C4-2B (cell line): ENCODE results near the gene IQSEC1.

Source experiments
- H3K27ac ChIP-seq: fragments of 450-650 bp; 2 replicates; pipeline ENCODE4 v1.5.1; 2017
- ZFX ChIP-seq: fragments of 450-650 bp; IDR thresholded peaks from 2 replicates; pipeline ENCODE4 v1.6.1; 2017
- TF ChIP-seq, protein P1 (sequence below): fragments of 450-650 bp; conservative IDR thresholded peaks from 2 replicates; pipeline ENCODE4 v1.5.1; 2017; ENCODE audit warnings: mild to moderate bottlenecking

The IQSEC1 gene

DNA sequence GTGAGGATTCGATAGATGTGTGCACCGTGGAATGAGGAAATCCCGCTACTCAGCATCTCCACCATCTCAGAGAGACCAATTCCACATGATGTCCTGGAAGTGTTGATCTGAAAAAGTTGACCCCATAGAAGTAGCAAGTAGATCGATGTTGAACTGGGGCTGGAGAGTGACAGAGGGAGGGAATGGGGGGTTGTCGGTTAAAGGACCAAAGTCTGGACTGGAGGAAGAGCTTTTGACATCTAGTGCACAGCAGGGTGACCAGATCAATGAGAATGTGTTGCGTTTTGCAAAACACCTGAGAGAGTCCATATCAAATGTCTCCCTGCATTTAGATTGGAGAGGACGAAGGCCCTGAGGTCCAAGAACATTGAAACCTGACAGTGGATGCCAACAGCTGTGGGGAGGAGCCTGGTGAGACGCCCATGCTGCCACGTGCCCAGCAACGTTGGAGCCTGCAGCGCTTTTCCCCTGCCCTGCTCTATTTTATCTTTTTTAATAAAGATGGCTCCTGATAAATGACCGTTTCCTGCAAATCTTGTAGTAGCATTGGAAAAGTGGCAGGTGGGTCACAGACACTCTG lies 201.7 kb downstream of the IQSEC1 start:
- H3K27ac ChIP-seq, result no peak overlapping the region
- no peak for TF ChIP-seq ZFX
- TF ChIP-seq, protein P1, sequence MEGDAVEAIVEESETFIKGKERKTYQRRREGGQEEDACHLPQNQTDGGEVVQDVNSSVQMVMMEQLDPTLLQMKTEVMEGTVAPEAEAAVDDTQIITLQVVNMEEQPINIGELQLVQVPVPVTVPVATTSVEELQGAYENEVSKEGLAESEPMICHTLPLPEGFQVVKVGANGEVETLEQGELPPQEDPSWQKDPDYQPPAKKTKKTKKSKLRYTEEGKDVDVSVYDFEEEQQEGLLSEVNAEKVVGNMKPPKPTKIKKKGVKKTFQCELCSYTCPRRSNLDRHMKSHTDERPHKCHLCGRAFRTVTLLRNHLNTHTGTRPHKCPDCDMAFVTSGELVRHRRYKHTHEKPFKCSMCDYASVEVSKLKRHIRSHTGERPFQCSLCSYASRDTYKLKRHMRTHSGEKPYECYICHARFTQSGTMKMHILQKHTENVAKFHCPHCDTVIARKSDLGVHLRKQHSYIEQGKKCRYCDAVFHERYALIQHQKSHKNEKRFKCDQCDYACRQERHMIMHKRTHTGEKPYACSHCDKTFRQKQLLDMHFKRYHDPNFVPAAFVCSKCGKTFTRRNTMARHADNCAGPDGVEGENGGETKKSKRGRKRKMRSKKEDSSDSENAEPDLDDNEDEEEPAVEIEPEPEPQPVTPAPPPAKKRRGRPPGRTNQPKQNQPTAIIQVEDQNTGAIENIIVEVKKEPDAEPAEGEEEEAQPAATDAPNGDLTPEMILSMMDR, result no peak

DNA sequence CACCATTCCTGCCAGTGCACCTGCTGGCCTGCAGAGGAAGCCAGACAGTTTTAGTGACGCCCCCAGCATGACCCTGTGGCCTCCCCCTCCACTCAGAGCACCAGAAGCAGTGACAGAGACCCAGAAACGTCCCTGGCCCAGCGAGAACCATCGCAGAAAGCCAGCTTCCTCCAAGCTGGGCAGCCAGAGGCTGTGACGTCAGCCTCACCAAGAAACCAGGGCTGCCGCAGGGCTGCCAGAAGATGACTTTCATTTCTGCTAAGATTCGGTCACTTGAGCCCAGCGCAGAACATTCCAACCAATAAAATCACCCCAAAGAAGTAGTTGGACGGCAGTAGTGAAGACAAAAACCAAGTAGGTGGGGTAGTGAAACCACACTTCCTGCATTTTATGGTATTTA lies 202.3 kb downstream of the IQSEC1 start:
- no peak for TF ChIP-seq ZFX
- TF ChIP-seq, protein P1, result no peak
- H3K27ac ChIP-seq, result no peak overlapping the region

DNA sequence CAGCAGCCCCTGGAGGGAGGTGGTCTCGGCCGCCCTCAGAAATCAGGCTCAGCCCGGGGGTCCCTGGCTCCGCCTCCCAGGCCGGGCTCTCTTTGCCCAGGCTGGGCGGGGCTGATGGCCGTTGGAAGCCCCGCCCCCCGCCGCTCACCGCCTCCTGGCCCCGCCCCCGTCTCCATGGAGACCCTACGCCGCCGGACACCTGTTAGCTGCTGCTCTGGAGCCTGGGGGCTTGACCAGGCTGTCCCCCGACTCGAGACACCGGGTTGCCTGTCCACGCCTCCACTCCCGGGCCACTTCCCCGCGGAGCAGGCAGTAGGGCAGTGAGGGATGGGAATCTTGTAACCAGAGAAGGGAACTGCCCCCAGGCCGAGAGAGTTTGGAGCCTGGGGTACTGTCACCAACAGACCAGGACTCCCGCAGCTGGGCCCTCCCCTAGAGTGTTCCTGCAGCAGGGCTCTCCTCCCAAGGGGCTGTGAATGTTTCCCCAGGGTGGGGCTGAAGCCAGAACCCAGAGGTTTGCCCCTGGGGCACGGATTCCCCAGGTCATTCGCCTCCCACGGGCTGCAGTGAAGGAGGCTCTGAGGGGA lies 204.1 kb downstream of the IQSEC1 start:
- H3K27ac ChIP-seq, result no peak overlapping the region
- TF ChIP-seq, protein P1, result no peak
- TF ChIP-seq ZFX, result no peak

DNA sequence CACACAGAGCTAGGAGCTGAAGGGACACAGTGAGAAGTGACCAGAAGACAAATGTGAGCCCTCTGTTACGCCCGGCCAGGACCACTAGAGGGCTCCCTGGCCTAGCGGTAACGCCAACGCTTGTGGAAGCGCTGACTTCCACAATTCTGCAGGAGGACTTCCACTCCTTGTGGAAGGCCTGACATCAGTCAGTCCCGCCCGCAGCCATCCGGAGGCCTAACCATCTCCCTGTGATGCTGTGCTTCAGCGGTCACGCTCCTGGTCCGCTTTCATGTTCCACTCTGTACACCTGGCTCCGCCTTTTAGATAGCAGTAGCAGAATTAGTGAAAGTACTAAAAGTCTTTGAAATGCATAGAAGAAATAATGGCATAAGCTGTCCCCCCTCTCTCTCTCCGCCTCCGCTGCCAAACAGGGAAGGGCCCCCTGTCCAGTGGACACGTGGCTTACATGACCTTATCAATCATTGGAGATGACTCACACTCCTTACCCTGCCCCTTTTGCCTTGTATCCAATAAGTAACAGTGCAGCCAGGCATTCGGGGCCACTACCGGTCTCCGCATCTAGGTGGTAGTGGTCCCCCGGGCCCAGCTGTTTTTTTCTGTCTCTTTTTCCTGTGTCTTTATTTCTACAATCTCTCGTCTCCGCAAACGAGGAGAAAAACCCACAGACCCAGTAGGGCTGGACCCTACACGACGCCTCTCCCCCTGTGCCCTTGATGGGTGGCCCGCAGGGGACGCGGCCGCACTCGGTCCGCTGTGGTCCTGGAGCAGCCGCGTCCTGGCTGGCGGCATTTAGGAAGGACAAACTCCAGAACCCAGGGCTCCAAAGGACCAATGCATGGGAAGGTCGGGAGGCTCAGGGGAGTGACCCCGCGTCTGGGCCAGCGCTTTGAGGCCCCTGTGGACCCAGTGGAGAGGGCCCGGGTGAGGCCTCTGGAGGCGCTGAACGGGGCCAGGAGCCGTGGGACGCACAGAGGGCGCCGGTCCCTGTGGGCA lies 204.9 kb downstream of the IQSEC1 start:
- TF ChIP-seq ZFX, result no peak
- TF ChIP-seq, protein P1, result peak; percentile 90
- H3K27ac ChIP-seq, result no peak overlapping the region

DNA sequence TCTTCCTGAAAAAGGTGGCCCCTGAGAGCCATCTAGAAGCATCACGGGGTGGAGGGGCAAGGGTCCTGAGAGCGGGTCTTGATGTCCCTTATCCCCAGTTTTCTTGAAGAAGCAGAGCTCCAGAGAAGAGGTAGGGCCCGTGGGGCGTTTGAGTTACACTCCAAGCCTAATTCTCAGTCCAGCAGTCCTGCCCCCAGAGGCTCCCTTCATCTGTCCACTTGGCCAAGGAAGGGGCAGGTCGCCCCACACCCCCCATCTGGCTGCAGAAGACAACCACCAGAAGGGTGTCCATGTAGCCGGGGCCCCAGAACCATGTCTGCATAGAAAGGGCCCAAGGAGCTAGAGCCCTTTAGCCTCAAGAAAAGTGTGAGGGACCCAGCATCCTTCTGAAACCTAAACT lies 206.4 kb downstream of the IQSEC1 start:
- H3K27ac ChIP-seq, result no peak overlapping the region
- TF ChIP-seq, protein P1, result no peak
- TF ChIP-seq ZFX, result no peak

DNA sequence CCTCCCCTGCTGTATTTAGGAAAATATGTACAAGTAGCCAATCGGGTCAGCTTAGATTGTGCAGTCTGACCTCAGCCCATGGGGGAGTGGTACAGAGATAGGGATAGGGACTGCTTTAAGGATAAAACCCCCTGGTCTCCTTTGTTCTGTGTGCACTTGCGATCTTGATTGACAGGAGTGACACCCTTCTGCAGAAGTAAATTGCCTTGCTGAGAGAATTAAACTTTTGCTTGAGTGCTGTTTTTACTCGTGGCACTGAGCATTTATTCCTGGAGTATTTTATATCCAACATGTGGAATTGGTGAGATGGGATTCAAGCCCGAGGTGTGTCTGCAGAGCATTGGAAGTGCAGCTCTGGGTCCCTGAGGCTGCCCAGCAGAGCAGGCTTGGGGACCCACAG lies 208.0 kb downstream of the IQSEC1 start:
- TF ChIP-seq, protein P1, result no peak
- TF ChIP-seq ZFX, result no peak

DNA sequence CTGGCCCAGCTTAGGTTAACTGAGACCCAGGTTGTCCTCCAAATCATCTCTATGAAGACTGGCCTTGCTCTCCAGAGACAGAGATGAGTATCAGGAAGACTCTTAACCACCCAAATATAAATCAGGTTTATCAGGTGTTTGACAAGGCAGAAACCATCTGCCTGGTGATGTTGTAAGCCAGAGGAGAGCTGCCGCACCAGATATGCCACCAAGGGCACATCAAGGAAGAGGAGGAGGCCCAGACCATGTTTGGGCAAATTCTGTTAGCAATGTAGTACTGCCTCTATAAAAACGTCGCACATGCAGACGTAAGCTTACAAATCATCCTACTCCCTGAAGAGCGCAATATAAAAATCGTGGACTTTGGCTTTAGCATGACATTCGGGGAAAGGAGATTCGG lies 210.8 kb downstream of the IQSEC1 start:
- TF ChIP-seq, protein P1, result no peak
- no peak for TF ChIP-seq ZFX
- no peak overlapping the region for H3K27ac ChIP-seq

More for the DNA sequence above, 208.0 kb downstream of the IQSEC1 start:
- no peak overlapping the region for H3K27ac ChIP-seq
